ENCODE measurements around the gene UBC.
"Not testable (repeated sequence)": the region's sequence is repeated elsewhere in the genome, so short reads cannot be mapped to it uniquely, and the experiment has no call there.

The UBC gene

GRCh38 chr12:124939421-124940142 lies 25.1 kb upstream of the UBC start:
- DNase-seq (ENCODE audit: low read depth, low spot score) = peak; percentile 96
- Histone ChIP-seq H3K4me3 (peak overlapping the region; percentile 82), H3K9ac (ENCODE audit: insufficient read length) (peak overlapping the region; percentile 73), H3K36me3 (ENCODE audit: insufficient read depth, low read length) (no peaks in the 10 kb centered on the region), H3K9me3 (ENCODE audit: low read depth, low read length) (no peaks in the 10 kb centered on the region), H3K27ac (peak overlapping the region; percentile 98)
- TF ChIP-seq EZH2 (IDR thresholded peaks at IDR 0.05) (no peak), POLR2AphosphoS5 (IDR thresholded peaks at IDR 0.05; ENCODE audit: borderline replicate concordance, low read depth, low read length) (peak; percentile 59), FOXP2 (optimal IDR thresholded peaks at IDR 0.05; ENCODE audit: control extremely low read depth, extremely low read length, insufficient read depth) (no peak)

- H3K36me3 ChIP-seq (ENCODE audit: insufficient read depth, low read length) = no peaks in the 10 kb centered on the region
- no peak for DNase-seq (ENCODE audit: low read depth, low spot score)
- no peak for TF ChIP-seq POLR2AphosphoS5 (IDR thresholded peaks at IDR 0.05; ENCODE audit: borderline replicate concordance, low read depth, low read length)
- no peak for TF ChIP-seq FOXP2 (optimal IDR thresholded peaks at IDR 0.05; ENCODE audit: control extremely low read depth, extremely low read length, insufficient read depth)
- no peak for TF ChIP-seq EZH2 (IDR thresholded peaks at IDR 0.05)
- H3K9me3 ChIP-seq (ENCODE audit: low read depth, low read length) = no peaks in the 10 kb centered on the region
- peak overlapping the region; percentile 82 for H3K4me3 ChIP-seq
- H3K27ac ChIP-seq = peak overlapping the region; percentile 98
- peak overlapping the region; percentile 64 for H3K9ac ChIP-seq (ENCODE audit: insufficient read length)
Measured at GRCh38 chr12:124939079-124939420, 24.6 kb upstream of the UBC start.

GRCh38 chr12:124938587-124938986 lies 24.1 kb upstream of the UBC start:
- no peaks in the 10 kb centered on the region for H3K9me3 ChIP-seq (ENCODE audit: low read depth, low read length)
- peak overlapping the region; percentile 82 for H3K4me3 ChIP-seq
- H3K36me3 ChIP-seq (ENCODE audit: insufficient read depth, low read length) = no peaks in the 10 kb centered on the region
- peak overlapping the region; percentile 98; the same call in 1 of the 2 replicates for H3K27ac ChIP-seq
- peak overlapping the region; percentile 64 for H3K9ac ChIP-seq (ENCODE audit: insufficient read length)
- DNase-seq (ENCODE audit: low read depth, low spot score) = no peak
- TF ChIP-seq EZH2 (IDR thresholded peaks at IDR 0.05) = no peak

GRCh38 chr12:124938108-124938507 lies 23.7 kb upstream of the UBC start:
- Histone ChIP-seq H3K9ac (ENCODE audit: insufficient read length) (peak overlapping the region; percentile 25), H3K27ac (peak overlapping the region; percentile 98; the same call in 1 of the 2 replicates), H3K36me3 (ENCODE audit: insufficient read depth, low read length) (no peaks in the 10 kb centered on the region), H3K9me3 (ENCODE audit: low read depth, low read length) (no peaks in the 10 kb centered on the region), H3K4me3 (peak overlapping the region; percentile 82; the same call in 1 of the 2 replicates)
- DNase-seq (ENCODE audit: low read depth, low spot score) = no peak
- TF ChIP-seq EZH2 (IDR thresholded peaks at IDR 0.05) (no peak), FOXP2 (optimal IDR thresholded peaks at IDR 0.05; ENCODE audit: control extremely low read depth, extremely low read length, insufficient read depth) (no peak), POLR2AphosphoS5 (IDR thresholded peaks at IDR 0.05; ENCODE audit: borderline replicate concordance, low read depth, low read length) (no peak)

- H3K9me3 ChIP-seq (ENCODE audit: low read depth, low read length); H3K27ac ChIP-seq; H3K9ac ChIP-seq (ENCODE audit: insufficient read length); H3K4me3 ChIP-seq; DNase-seq (ENCODE audit: low read depth, low spot score); H3K36me3 ChIP-seq (ENCODE audit: insufficient read depth, low read length): not testable (repeated sequence)
Measured at GRCh38 chr12:124931528-124931927, 17.1 kb upstream of the UBC start.

GRCh38 chr12:124930586-124930985 lies 16.1 kb upstream of the UBC start:
- H3K27ac ChIP-seq = no peak overlapping the region
- H3K4me3 ChIP-seq = no peak overlapping the region
- H3K9ac ChIP-seq (ENCODE audit: insufficient read length) = no peak overlapping the region
- no peaks in the 10 kb centered on the region for H3K36me3 ChIP-seq (ENCODE audit: insufficient read depth, low read length)
- H3K9me3 ChIP-seq (ENCODE audit: low read depth, low read length) = no peaks in the 10 kb centered on the region
- TF ChIP-seq EZH2 (IDR thresholded peaks at IDR 0.05) (no peak), FOXP2 (optimal IDR thresholded peaks at IDR 0.05; ENCODE audit: control extremely low read depth, extremely low read length, insufficient read depth) (no peak), POLR2AphosphoS5 (IDR thresholded peaks at IDR 0.05; ENCODE audit: borderline replicate concordance, low read depth, low read length) (no peak)
- DNase-seq (ENCODE audit: low read depth, low spot score) = no peak

GRCh38 chr12:124929649-124930419 lies 15.4 kb upstream of the UBC start:
- no peak for DNase-seq (ENCODE audit: low read depth, low spot score)
- H3K27ac ChIP-seq = no peak overlapping the region
- H3K36me3 ChIP-seq (ENCODE audit: insufficient read depth, low read length) = no peaks in the 10 kb centered on the region
- TF ChIP-seq POLR2AphosphoS5 (IDR thresholded peaks at IDR 0.05; ENCODE audit: borderline replicate concordance, low read depth, low read length) (no peak), FOXP2 (optimal IDR thresholded peaks at IDR 0.05; ENCODE audit: control extremely low read depth, extremely low read length, insufficient read depth) (no peak), EZH2 (IDR thresholded peaks at IDR 0.05) (no peak)
- no peak overlapping the region for H3K4me3 ChIP-seq
- H3K9ac ChIP-seq (ENCODE audit: insufficient read length) = no peak overlapping the region
- no peaks in the 10 kb centered on the region for H3K9me3 ChIP-seq (ENCODE audit: low read depth, low read length)

GRCh38 chr12:124928912-124929530 lies 14.6 kb upstream of the UBC start:
- H3K27ac ChIP-seq = no peak overlapping the region

More at GRCh38 chr12:124928912-124929530, 14.6 kb upstream of the UBC start:
- DNase-seq (ENCODE audit: low read depth, low spot score) = no peak
- H3K4me3 ChIP-seq = no peak overlapping the region
- no peaks in the 10 kb centered on the region for H3K36me3 ChIP-seq (ENCODE audit: insufficient read depth, low read length)
- TF ChIP-seq EZH2 (IDR thresholded peaks at IDR 0.05) = no peak
- no peak for TF ChIP-seq FOXP2 (optimal IDR thresholded peaks at IDR 0.05; ENCODE audit: control extremely low read depth, extremely low read length, insufficient read depth)
- TF ChIP-seq POLR2AphosphoS5 (IDR thresholded peaks at IDR 0.05; ENCODE audit: borderline replicate concordance, low read depth, low read length) = no peak
- no peak overlapping the region for H3K9ac ChIP-seq (ENCODE audit: insufficient read length)
- no peaks in the 10 kb centered on the region for H3K9me3 ChIP-seq (ENCODE audit: low read depth, low read length)
